HEK293 (cell line): ENCODE data around the gene TMEM184B.

Source experiments
- CTCF ChIP-seq: fragments of 450-650 bp; formaldehyde crosslinking; IDR thresholded peaks from 2 replicates; pipeline ENCODE4 v1.5.1; 2016; ENCODE audit warnings: missing biosample characterization, missing genetic modification characterization
- PBX3 ChIP-seq: sonication (generic); formaldehyde crosslinking; IDR thresholded peaks from 2 replicates; pipeline ENCODE4 v1.8.1; 2022; ENCODE audit warnings: mild to moderate bottlenecking, moderate library complexity, missing genetic modification reagents
- ZBTB11 ChIP-seq: fragments of 450-650 bp; formaldehyde crosslinking; conservative IDR thresholded peaks from 2 replicates; pipeline ENCODE4 v1.5.1; 2016; ENCODE audit warnings: low read depth, missing biosample characterization, missing genetic modification characterization
- ZNF16 ChIP-seq: fragments of 450-650 bp; formaldehyde crosslinking; IDR thresholded peaks from 2 replicates; pipeline ENCODE4 v1.5.1; 2016; ENCODE audit warnings: low read depth, missing biosample characterization, missing genetic modification characterization
- ZNF18 ChIP-seq: fragments of 450-650 bp; formaldehyde crosslinking; IDR thresholded peaks from 2 replicates; pipeline ENCODE4 v1.5.1; 2016; ENCODE audit warnings: missing biosample characterization, missing genetic modification characterization
- ZNF423 ChIP-seq: fragments of 450-650 bp; formaldehyde crosslinking; IDR thresholded peaks from 2 replicates; pipeline ENCODE4 v1.5.1; 2016; ENCODE audit warnings: missing biosample characterization, missing genetic modification characterization
- ZNF707 ChIP-seq: fragments of 450-650 bp; formaldehyde crosslinking; IDR thresholded peaks from 2 replicates; pipeline ENCODE4 v1.5.1; 2016; ENCODE audit warnings: missing biosample characterization, missing genetic modification characterization

GRCh38 chr22:38212442-38212841 lies 60.4 kb downstream of the TMEM184B start:
- TF ChIP-seq CTCF (tag by site-specific recombination), result no peak
- no peak for TF ChIP-seq ZNF707 (tag by site-specific recombination)
- TF ChIP-seq ZNF18, result no peak
- TF ChIP-seq PBX3 (CRISPR knock-in tag), result no peak
- no peak for TF ChIP-seq ZNF423
- TF ChIP-seq ZNF16 (tag by site-specific recombination), result no peak
- TF ChIP-seq ZBTB11 (tag by site-specific recombination), result no peak
